ENCODE results near the gene EMID1.

DNA sequence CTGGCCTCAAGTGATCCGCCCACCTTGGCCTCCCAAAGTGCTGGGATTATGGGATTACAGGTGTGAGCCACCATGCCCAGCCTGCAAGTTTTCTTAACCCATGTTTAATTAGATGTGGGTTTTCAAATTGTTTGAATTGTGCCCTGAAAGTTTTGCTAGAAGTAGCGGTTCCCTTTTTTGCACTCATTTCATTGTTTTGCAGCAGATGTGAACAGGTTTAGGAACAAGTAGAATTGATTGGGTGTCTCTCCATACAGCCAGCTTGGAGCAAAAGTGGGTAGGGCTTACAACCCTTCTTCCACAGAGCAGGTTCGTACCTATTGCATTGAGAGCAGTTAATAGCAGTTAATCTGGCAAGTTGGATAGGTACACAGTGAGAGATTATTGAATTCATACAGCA, 78.5 kb downstream of the EMID1 start:
- TF ChIP-seq, protein P1, sequence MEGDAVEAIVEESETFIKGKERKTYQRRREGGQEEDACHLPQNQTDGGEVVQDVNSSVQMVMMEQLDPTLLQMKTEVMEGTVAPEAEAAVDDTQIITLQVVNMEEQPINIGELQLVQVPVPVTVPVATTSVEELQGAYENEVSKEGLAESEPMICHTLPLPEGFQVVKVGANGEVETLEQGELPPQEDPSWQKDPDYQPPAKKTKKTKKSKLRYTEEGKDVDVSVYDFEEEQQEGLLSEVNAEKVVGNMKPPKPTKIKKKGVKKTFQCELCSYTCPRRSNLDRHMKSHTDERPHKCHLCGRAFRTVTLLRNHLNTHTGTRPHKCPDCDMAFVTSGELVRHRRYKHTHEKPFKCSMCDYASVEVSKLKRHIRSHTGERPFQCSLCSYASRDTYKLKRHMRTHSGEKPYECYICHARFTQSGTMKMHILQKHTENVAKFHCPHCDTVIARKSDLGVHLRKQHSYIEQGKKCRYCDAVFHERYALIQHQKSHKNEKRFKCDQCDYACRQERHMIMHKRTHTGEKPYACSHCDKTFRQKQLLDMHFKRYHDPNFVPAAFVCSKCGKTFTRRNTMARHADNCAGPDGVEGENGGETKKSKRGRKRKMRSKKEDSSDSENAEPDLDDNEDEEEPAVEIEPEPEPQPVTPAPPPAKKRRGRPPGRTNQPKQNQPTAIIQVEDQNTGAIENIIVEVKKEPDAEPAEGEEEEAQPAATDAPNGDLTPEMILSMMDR (IDR thresholded peaks at IDR 0.05; ENCODE audit: low read depth, low read length), result no peak
- TF ChIP-seq POLR2A (IDR thresholded peaks at IDR 0.05; ENCODE audit: extremely low read depth, insufficient read length), result no peak

Measured in NB4 (cell line).